ENCODE data around the gene NOD2.

GRCh38 chr16:50670476-50670875, 22.9 kb upstream of the NOD2 start:
- TF ChIP-seq, protein P1, sequence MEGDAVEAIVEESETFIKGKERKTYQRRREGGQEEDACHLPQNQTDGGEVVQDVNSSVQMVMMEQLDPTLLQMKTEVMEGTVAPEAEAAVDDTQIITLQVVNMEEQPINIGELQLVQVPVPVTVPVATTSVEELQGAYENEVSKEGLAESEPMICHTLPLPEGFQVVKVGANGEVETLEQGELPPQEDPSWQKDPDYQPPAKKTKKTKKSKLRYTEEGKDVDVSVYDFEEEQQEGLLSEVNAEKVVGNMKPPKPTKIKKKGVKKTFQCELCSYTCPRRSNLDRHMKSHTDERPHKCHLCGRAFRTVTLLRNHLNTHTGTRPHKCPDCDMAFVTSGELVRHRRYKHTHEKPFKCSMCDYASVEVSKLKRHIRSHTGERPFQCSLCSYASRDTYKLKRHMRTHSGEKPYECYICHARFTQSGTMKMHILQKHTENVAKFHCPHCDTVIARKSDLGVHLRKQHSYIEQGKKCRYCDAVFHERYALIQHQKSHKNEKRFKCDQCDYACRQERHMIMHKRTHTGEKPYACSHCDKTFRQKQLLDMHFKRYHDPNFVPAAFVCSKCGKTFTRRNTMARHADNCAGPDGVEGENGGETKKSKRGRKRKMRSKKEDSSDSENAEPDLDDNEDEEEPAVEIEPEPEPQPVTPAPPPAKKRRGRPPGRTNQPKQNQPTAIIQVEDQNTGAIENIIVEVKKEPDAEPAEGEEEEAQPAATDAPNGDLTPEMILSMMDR (IDR thresholded peaks at IDR 0.05): no peak
- TF ChIP-seq POLR2A (IDR thresholded peaks at IDR 0.05): no peak

Data from heart left ventricle (tissue), 13 donors.